Measurements from ENCODE around the gene CTNNA2.

CTNNA2 gene

DNA sequence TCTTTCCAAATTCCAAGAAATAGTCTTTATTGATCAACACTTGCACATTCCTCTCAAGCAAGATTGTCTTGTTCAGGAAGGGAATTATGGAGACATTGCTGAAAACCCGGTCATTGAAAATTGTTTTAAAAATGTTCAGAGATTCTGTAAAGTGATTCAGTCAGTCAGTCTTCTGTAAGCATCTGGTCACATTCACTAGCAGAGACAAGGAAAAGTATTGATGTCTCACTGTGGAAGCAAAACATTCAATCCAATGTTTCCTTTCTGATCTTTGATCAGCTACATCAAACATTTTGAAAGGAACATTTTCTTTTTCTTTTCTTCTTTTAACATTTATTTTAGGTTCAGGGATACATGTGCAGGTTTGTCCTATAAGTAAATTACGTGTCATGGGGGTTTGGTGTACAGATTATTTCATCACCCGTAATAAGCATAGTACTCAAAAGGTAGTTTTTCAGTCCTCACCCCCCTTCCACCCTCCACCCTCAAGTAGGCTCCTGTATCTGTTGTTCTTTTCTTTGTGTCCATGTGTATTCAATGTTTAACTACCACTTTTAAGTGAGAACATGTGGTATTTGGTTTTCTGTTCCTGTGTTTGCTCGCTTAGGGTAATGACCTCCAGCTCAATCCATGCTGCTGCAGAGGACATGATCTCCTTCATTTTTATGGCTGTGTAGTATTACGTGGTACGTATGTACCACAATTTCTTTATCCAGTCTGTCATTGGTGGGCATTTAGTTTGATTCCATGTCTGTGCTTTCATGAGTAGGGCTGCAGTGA, 61.2 kb downstream of the CTNNA2 start:
- no peak for TF ChIP-seq ARNTL (CRISPR knock-in tag; IDR thresholded peaks at IDR 0.05; ENCODE audit: borderline replicate concordance, low read depth)
- no peak for TF ChIP-seq ZNF565 (CRISPR knock-in tag; conservative IDR thresholded peaks at IDR 0.05; ENCODE audit: low read depth)
- no peak for TF ChIP-seq OSR1 (CRISPR knock-in tag; IDR thresholded peaks at IDR 0.05)
- TF ChIP-seq, protein P1, sequence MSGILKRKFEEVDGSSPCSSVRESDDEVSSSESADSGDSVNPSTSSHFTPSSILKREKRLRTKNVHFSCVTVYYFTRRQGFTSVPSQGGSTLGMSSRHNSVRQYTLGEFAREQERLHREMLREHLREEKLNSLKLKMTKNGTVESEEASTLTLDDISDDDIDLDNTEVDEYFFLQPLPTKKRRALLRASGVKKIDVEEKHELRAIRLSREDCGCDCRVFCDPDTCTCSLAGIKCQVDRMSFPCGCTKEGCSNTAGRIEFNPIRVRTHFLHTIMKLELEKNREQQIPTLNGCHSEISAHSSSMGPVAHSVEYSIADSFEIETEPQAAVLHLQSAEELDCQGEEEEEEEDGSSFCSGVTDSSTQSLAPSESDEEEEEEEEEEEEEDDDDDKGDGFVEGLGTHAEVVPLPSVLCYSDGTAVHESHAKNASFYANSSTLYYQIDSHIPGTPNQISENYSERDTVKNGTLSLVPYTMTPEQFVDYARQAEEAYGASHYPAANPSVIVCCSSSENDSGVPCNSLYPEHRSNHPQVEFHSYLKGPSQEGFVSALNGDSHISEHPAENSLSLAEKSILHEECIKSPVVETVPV (CRISPR knock-in tag; IDR thresholded peaks at IDR 0.05), result no peak
- TF ChIP-seq ZFP30 (CRISPR knock-in tag; IDR thresholded peaks at IDR 0.05), result no peak
- no peak for TF ChIP-seq TCF4 (CRISPR knock-in tag; IDR thresholded peaks at IDR 0.05; ENCODE audit: borderline replicate concordance)
- no peak for ATAC-seq

DNA sequence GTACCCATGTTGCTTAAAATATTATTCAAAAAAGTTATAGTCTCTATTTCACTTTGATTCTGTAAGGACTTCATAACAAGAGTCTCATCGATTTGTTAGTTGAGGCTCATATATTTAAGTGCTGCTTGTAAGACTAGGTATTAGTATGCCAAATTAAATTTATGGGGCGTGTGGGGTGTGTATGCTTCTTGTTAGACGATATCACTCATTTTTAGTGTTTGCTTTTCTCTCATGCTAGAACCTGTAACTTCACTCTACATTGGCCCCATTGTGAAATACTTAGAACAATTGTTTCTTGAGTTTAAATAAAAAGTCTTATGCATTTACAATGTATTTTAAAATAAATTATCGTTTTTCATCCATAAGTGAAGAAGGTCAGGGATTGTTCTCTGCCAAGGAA, 63.6 kb downstream of the CTNNA2 start:
- TF ChIP-seq, protein P2, sequence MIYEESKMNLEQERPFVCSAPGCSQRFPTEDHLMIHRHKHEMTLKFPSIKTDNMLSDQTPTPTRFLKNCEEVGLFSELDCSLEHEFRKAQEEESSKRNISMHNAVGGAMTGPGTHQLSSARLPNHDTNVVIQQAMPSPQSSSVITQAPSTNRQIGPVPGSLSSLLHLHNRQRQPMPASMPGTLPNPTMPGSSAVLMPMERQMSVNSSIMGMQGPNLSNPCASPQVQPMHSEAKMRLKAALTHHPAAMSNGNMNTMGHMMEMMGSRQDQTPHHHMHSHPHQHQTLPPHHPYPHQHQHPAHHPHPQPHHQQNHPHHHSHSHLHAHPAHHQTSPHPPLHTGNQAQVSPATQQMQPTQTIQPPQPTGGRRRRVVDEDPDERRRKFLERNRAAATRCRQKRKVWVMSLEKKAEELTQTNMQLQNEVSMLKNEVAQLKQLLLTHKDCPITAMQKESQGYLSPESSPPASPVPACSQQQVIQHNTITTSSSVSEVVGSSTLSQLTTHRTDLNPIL (CRISPR knock-in tag; IDR thresholded peaks at IDR 0.05; ENCODE audit: low read depth), result no peak
- TF ChIP-seq ARNTL (CRISPR knock-in tag; IDR thresholded peaks at IDR 0.05; ENCODE audit: borderline replicate concordance, low read depth) (no peak), ZFP30 (CRISPR knock-in tag; IDR thresholded peaks at IDR 0.05) (no peak), ESRRG (CRISPR knock-in tag; IDR thresholded peaks at IDR 0.05) (no peak), PPARA (CRISPR knock-in tag; IDR thresholded peaks at IDR 0.05; ENCODE audit: borderline replicate concordance) (no peak), BACH2 (CRISPR knock-in tag; IDR thresholded peaks at IDR 0.05; ENCODE audit: borderline replicate concordance) (no peak), ISL1 (CRISPR knock-in tag; IDR thresholded peaks at IDR 0.05) (no peak)
- TF ChIP-seq, protein P3, sequence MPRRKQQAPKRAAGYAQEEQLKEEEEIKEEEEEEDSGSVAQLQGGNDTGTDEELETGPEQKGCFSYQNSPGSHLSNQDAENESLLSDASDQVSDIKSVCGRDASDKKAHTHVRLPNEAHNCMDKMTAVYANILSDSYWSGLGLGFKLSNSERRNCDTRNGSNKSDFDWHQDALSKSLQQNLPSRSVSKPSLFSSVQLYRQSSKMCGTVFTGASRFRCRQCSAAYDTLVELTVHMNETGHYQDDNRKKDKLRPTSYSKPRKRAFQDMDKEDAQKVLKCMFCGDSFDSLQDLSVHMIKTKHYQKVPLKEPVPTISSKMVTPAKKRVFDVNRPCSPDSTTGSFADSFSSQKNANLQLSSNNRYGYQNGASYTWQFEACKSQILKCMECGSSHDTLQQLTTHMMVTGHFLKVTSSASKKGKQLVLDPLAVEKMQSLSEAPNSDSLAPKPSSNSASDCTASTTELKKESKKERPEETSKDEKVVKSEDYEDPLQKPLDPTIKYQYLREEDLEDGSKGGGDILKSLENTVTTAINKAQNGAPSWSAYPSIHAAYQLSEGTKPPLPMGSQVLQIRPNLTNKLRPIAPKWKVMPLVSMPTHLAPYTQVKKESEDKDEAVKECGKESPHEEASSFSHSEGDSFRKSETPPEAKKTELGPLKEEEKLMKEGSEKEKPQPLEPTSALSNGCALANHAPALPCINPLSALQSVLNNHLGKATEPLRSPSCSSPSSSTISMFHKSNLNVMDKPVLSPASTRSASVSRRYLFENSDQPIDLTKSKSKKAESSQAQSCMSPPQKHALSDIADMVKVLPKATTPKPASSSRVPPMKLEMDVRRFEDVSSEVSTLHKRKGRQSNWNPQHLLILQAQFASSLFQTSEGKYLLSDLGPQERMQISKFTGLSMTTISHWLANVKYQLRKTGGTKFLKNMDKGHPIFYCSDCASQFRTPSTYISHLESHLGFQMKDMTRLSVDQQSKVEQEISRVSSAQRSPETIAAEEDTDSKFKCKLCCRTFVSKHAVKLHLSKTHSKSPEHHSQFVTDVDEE (CRISPR knock-in tag; IDR thresholded peaks at IDR 0.05), result no peak
- TF ChIP-seq, protein P4, sequence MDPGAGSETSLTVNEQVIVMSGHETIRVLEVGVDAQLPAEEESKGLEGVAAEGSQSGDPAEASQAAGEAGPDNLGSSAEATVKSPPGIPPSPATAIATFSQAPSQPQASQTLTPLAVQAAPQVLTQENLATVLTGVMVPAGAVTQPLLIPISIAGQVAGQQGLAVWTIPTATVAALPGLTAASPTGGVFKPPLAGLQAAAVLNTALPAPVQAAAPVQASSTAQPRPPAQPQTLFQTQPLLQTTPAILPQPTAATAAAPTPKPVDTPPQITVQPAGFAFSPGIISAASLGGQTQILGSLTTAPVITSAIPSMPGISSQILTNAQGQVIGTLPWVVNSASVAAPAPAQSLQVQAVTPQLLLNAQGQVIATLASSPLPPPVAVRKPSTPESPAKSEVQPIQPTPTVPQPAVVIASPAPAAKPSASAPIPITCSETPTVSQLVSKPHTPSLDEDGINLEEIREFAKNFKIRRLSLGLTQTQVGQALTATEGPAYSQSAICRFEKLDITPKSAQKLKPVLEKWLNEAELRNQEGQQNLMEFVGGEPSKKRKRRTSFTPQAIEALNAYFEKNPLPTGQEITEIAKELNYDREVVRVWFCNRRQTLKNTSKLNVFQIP (CRISPR knock-in tag; IDR thresholded peaks at IDR 0.05; ENCODE audit: borderline replicate concordance, low read depth), result no peak
- TF ChIP-seq, protein P1 (CRISPR knock-in tag; IDR thresholded peaks at IDR 0.05), result no peak
- no peak for ATAC-seq

DNA sequence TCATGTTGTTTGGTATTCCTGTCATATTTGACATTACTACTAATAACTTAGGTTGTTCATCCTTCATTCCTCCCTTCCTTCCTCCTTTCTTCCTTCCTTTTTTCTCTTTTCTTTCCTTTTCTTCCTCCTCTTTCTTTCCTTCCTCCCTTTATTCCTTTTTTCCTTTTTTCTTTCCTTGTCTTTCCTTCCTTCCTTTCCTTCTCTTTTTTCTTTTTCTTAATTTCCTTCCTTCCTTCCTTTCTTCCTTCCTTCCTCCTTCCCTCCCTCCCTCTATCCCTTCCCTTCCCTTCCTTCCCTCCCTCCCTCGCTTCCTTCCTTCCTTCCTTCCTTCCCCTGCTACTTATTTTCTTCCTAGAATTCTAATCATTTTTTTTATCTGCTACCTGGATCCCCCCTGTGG, 66.1 kb downstream of the CTNNA2 start:
- TF ChIP-seq, protein P1 (CRISPR knock-in tag; IDR thresholded peaks at IDR 0.05), result no peak
- TF ChIP-seq ZNF565 (CRISPR knock-in tag; conservative IDR thresholded peaks at IDR 0.05; ENCODE audit: low read depth) (no peak), TCF4 (CRISPR knock-in tag; IDR thresholded peaks at IDR 0.05; ENCODE audit: borderline replicate concordance) (no peak), OSR1 (CRISPR knock-in tag; IDR thresholded peaks at IDR 0.05) (no peak), PPARA (CRISPR knock-in tag; IDR thresholded peaks at IDR 0.05; ENCODE audit: borderline replicate concordance) (no peak), TOX (CRISPR knock-in tag; IDR thresholded peaks at IDR 0.05; ENCODE audit: borderline replicate concordance) (no peak), ZFP3 (CRISPR knock-in tag; IDR thresholded peaks at IDR 0.05) (no peak), RARB (CRISPR knock-in tag; IDR thresholded peaks at IDR 0.05) (no peak), SNAI2 (CRISPR knock-in tag; IDR thresholded peaks at IDR 0.05) (no peak), CSDC2 (CRISPR knock-in tag; IDR thresholded peaks at IDR 0.05) (no peak), ZFP30 (CRISPR knock-in tag; IDR thresholded peaks at IDR 0.05) (no peak), ZNF8 (CRISPR knock-in tag; IDR thresholded peaks at IDR 0.05) (no peak)
- TF ChIP-seq, protein P4 (CRISPR knock-in tag; IDR thresholded peaks at IDR 0.05; ENCODE audit: borderline replicate concordance, low read depth), result no peak
- TF ChIP-seq, protein P5, sequence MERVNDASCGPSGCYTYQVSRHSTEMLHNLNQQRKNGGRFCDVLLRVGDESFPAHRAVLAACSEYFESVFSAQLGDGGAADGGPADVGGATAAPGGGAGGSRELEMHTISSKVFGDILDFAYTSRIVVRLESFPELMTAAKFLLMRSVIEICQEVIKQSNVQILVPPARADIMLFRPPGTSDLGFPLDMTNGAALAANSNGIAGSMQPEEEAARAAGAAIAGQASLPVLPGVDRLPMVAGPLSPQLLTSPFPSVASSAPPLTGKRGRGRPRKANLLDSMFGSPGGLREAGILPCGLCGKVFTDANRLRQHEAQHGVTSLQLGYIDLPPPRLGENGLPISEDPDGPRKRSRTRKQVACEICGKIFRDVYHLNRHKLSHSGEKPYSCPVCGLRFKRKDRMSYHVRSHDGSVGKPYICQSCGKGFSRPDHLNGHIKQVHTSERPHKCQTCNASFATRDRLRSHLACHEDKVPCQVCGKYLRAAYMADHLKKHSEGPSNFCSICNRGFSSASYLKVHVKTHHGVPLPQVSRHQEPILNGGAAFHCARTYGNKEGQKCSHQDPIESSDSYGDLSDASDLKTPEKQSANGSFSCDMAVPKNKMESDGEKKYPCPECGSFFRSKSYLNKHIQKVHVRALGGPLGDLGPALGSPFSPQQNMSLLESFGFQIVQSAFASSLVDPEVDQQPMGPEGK (CRISPR knock-in tag; IDR thresholded peaks at IDR 0.05; ENCODE audit: borderline replicate concordance), result no peak
- no peak for ATAC-seq
